Measurements from ENCODE around the gene PSMG3. TPM values are rescaled to one million over a fixed set of nuclear protein-coding genes. Genes with fewer than 3 reads are reported as not detected.

Gene PSMG3
- polyA plus RNA-seq, 2 of the 4 experiments (the other 2 are of a cell fraction): 75.9 to 89.3 TPM

GRCh38 chr7:1536743-1537534, 32.9 kb downstream of the PSMG3 start (continued):
- no peak for TF ChIP-seq CTCF (IDR thresholded peaks at IDR 0.05)
- no peak; the same call in 1 of the 2 replicates for TF ChIP-seq ZSCAN20 (CRISPR knock-in tag; IDR thresholded peaks at IDR 0.05)
- peak; percentile 93 to 98 for TF ChIP-seq JUN (IDR thresholded peaks at IDR 0.05)
- TF ChIP-seq CBX8 (IDR thresholded peaks at IDR 0.05): no peak
- no peak for TF ChIP-seq PHF8 (IDR thresholded peaks at IDR 0.05; ENCODE audit: borderline replicate concordance, low read depth)
- TF ChIP-seq CBX2 (IDR thresholded peaks at IDR 0.05; ENCODE audit: borderline replicate concordance, low read depth): no peak
- TF ChIP-seq USF2 (IDR thresholded peaks at IDR 0.05): no peak
- no peak for TF ChIP-seq MAFK (IDR thresholded peaks at IDR 0.05; ENCODE audit: partially characterized antibody)

GRCh38 chr7:1536455-1536742, 33.4 kb downstream of the PSMG3 start:
- WGBS (ENCODE audit: missing lambda C conversion rate): 37% methylated on average over 7 of the region's 7 CpGs
- FAIRE-seq: no peak
- no peak for ATAC-seq
- POLR2A ChIA-PET: interaction anchor here (0.9 to 2.4 kb wide), 2 partner anchors 19 to 29 kb away, joined by 3 to 18 read pairs; partner anchors contain the start of gene TMEM184A
- TF ChIP-seq RARB (CRISPR knock-in tag; IDR thresholded peaks at IDR 0.05) (peak; percentile 10; the same call in 1 of the 2 replicates), FOXS1 (CRISPR knock-in tag; IDR thresholded peaks at IDR 0.05) (no peak)
- peak overlapping the region; percentile 97 to 98 for H3K27ac ChIP-seq
- H3K9me3 ChIP-seq: no peaks in the 10 kb centered on the region
- H3K4me2 ChIP-seq: peak overlapping the region; percentile 98
- CTCF ChIA-PET: interaction anchor here (1.1 to 18.4 kb wide), 6 partner anchors 9 to 104 kb away, joined by 4 to 204 read pairs (median 6); partner anchors contain the start of gene TMEM184A
- DNase-seq (ENCODE audit: low read depth in 1 of 2, low spot score in 1 of 2): no peak
- peaks cover 67% of the 10 kb centered on the region for H3K4me1 ChIP-seq
- H3K4me3 ChIP-seq: peak overlapping the region; percentile 98

- Histone ChIP-seq H3K4me2 (peak overlapping the region; percentile 98), H3K27ac (peak overlapping the region; percentile 97 to 98), H3K4me1 (peaks cover 62% of the 10 kb centered on the region), H3K4me3 (peak overlapping the region; percentile 98), H3K9me3 (no peaks in the 10 kb centered on the region)
- ChIA-PET CTCF (interaction anchor here (0.9 to 18.4 kb wide), 7 partner anchors 12 to 103 kb away, joined by 3 to 204 read pairs (median 4); partner anchors contain the start of gene TMEM184A), POLR2A (interaction anchor here (0.9 to 2.4 kb wide), 2 partner anchors 20 to 28 kb away, joined by 3 to 18 read pairs; partner anchors contain the start of gene TMEM184A)
- FAIRE-seq: no peak
- no peak for ATAC-seq
- WGBS (ENCODE audit: missing lambda C conversion rate): 81% methylated on average over 30 of the region's 42 CpGs
- TF ChIP-seq CTCF (IDR thresholded peaks at IDR 0.05): no peak
- no peak for TF ChIP-seq POLR2A (IDR thresholded peaks at IDR 0.05; ENCODE audit: low read length)
- TF ChIP-seq HOXB13 (CRISPR knock-in tag; IDR thresholded peaks at IDR 0.05; ENCODE audit: low read depth): peak; percentile 9; the same call in 1 of the 2 replicates
- peak; percentile 65 for TF ChIP-seq EHF (CRISPR knock-in tag; IDR thresholded peaks at IDR 0.05)
- TF ChIP-seq ATOH8 (CRISPR knock-in tag; IDR thresholded peaks at IDR 0.05; ENCODE audit: low read depth): 0 out of 2 replicates have a peak, but pooled peaks have one; percentile 9
- peak in 1 of 2 experiments; percentile 50 for DNase-seq (ENCODE audit: low read depth in 1 of 2, low spot score in 1 of 2)
Measured at GRCh38 chr7:1535701-1536454, 34.0 kb downstream of the PSMG3 start.
